Astrocyte of the spinal cord (primary cell): ENCODE results near the gene ITGA6.
"Not testable (repeated sequence)": the region's sequence is repeated elsewhere in the genome, so short reads cannot be mapped to it uniquely, and the experiment has no call there.

Experiments
- DNase-seq: peaks from one replicate; pipeline ENCODE4 v3.0.0; 2011; ENCODE audit warnings: low read depth, low spot score
- H3K4me3 ChIP-seq: 2 replicates; pipeline ENCODE4 v1.5.1; 2011; ENCODE audit warnings: low read depth, mild to moderate bottlenecking, low read length, moderate library complexity
- CTCF ChIP-seq: IDR thresholded peaks from 2 replicates; pipeline ENCODE4 v1.5.1; 2012; ENCODE audit warnings: low read depth, mild to moderate bottlenecking, low read length, inconsistent platforms
- in situ Hi-C: cut with HindIII; loops from 2 replicates; pipeline ENCODE4 v1.10.0; 2017; ENCODE audit warnings: low sequenced_read_pairs

ITGA6 gene

GRCh38 chr2:172535119-172535518, 107.7 kb downstream of the ITGA6 start:
- in situ Hi-C loops, result no loop called here
- no peak for DNase-seq
- H3K4me3 ChIP-seq, result no peak overlapping the region
- TF ChIP-seq CTCF, result no peak

GRCh38 chr2:172537851-172538250, 110.5 kb downstream of the ITGA6 start:
- H3K4me3 ChIP-seq, in situ Hi-C loops, DNase-seq: not testable (repeated sequence)

GRCh38 chr2:172539767-172540166, 112.4 kb downstream of the ITGA6 start:
- no peak overlapping the region for H3K4me3 ChIP-seq
- TF ChIP-seq CTCF, result no peak
- DNase-seq, result no peak
- in situ Hi-C loops, result no loop called here

- no peak for TF ChIP-seq CTCF
- no peak for DNase-seq
- in situ Hi-C loops, result no loop called here
- H3K4me3 ChIP-seq, result no peak overlapping the region
Observed at GRCh38 chr2:172540421-172540820, 113.0 kb downstream of the ITGA6 start.

GRCh38 chr2:172545408-172546075, 118.2 kb downstream of the ITGA6 start:
- no peak overlapping the region for H3K4me3 ChIP-seq
- TF ChIP-seq CTCF, result no peak
- DNase-seq, result no peak
- in situ Hi-C loops, result no loop called here

- DNase-seq, result no peak
- no peak overlapping the region for H3K4me3 ChIP-seq
- in situ Hi-C loops, result no loop called here
- no peak for TF ChIP-seq CTCF
Observed at GRCh38 chr2:172549131-172549530, 121.7 kb downstream of the ITGA6 start.

GRCh38 chr2:172549802-172550201, 122.4 kb downstream of the ITGA6 start:
- H3K4me3 ChIP-seq, in situ Hi-C loops, DNase-seq: not testable (repeated sequence)

- no peak for TF ChIP-seq CTCF
- DNase-seq, result no peak
- in situ Hi-C loops, result no loop called here
- H3K4me3 ChIP-seq, result no peak overlapping the region
Observed at GRCh38 chr2:172550419-172550818, 123.0 kb downstream of the ITGA6 start.
